Globus pallidus (tissue), 1 donor: ENCODE results near the gene BDH1.

ENCODE experiments used
- DNase-seq: peaks from one replicate; pipeline ENCODE4 v3.0.0-alpha.2; 2015; ENCODE audit warnings: low spot score

The BDH1 gene

DNA sequence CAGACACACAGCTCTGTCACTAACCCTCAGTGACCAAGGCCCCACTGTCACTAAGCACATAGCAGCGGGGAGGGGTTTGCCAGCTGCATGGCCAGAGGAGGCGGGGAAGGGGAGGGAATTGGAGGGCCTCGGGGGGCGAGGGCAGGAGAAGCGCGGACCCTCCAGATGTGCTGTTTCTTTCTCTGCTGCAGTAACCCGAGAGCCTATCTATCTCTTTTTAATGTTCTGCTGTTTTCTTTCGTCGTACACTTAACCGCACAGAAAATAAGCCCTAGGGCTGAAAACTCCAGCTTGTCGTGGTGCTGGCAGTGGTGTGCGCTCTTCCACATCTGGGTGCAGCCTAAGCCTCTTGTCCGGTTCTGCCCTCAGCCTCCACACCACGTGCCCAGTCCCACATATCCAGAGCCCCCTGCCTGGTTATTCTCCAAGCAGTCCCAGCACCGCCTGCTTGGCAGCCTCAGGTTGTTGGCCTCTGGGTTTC, 51.1 kb downstream of the BDH1 start:
- peak; percentile 69 for DNase-seq

DNA sequence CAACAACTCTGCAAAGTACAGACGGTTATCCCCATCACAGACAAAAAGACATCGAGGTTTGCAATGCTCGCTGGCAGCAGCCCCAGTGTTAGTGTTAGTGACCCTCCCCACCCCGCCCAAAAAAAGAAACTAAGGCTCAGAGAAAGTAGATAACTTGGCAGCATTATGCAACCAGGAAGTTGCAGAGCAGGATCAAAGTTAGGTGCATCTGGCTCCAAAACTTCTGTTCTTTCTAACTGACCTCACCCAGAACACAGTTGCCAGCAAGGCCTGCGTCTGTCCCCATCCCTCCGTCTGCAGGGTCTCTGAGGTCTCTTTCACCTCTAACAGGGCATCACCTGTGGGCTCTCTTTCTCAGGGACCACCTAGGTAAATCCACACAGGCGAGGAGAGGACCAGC, 51.5 kb downstream of the BDH1 start:
- no peak for DNase-seq

DNA sequence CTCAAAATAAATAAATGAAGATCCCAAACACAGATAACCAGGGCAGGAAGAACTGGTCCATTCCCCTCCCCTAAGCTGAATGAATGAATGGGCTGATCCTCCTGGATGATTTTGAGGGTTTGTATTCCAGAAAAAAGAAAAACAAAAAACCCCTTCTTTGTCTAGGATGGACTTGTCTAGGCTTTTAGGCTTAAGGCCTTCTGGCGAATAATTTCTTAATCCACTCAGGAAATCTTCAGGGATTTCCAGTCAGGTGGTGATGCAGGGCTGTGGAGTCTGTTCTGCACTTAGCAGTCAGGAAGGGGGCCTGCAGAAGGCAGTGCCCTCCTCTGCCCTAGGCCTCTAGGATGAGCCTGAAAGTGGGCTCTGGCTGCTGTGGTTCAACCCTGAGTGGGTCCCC, 52.1 kb downstream of the BDH1 start:
- DNase-seq: no peak

DNA sequence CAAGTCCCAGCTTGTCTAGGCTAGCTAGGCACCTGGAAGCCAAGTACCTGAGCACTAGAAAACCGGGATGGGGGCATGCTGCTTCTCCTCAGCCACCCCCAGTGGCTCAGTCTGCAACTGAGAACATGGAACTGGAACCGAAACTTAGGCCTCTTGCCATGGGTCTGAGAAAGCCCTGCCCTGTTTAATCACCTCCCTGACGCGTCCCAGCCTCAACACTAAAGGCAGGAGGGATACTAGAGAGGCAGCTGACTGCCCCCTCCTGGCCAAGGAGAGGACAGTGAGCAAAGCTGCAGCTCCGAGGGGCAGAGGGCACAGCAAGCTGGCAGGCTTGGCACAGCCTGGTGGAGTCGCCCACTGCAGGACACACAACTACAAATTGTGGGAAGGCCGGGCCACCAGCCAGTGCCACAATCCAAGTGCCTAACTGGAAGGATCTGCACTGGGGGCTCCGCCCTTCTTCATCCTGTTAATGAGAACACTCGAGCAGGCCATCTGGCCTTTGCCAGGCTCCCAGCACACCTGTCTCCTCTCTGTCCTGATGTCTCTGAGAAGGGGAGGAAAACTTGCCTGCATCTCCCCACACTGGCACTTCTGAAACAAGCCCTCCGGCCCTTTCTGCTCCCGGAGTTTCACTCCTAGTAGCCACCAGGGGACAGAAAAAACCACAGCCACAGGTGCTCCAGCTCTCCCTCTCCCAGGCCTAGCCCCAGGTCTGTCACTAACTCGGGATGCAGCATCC, 53.7 kb downstream of the BDH1 start:
- peak; percentile 58 for DNase-seq

DNA sequence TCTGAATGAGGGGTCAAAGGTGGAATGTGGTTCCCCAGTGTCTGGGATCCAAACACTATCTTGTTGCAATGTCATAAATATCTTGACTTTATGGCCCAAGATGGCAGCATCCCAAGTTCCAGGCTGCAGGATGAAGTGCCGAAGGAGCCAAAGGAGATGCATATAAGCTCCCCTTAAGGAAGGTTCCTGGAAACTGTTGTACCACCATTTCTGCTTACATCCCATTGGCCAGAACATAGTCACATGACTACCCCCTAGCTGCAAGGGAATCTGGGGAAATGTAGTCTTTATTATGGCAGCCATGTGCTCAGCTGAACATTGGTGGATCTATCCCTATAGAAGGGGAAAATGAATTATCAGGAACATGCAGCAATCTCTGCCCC, 54.3 kb downstream of the BDH1 start:
- no peak for DNase-seq

DNA sequence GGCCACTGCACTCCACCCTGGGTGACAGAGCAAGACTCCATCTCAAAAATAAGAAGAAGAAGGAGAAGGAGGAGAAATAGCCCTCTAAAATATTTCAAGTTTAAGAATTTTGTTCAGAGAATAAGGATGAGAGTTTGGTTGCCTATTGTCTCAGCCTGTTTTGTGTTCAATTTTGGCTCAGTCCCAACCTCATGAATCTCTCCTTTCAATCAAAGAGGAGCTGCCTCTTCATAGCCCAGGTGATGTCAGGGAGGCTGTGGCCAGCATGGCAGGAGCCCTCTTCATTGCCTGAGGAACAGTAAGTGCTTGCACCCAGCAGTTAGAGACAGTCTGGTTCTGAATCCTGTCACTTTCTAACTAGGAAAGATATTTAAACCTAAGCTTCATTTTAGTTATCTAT, 55.0 kb downstream of the BDH1 start:
- DNase-seq: no peak

DNA sequence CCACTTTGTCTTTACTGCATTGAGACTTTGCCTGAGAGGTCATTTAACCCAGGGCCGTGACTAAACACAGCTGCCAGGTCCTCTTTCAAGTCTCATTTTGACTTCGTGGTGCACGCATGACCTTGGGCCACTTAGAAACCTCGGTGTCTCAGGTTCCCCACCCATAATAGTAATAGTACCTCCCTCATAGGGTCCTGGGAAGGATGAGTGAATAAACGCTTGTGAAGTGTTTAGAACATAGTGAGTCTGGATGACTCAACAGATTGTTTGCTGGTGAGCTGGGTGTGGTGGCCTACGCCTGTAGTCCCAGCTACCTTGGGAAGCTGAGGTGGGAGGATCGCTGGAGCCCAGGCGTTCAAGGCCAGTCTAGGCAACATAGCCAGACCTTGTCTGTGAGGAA, 56.3 kb downstream of the BDH1 start:
- DNase-seq: no peak

DNA sequence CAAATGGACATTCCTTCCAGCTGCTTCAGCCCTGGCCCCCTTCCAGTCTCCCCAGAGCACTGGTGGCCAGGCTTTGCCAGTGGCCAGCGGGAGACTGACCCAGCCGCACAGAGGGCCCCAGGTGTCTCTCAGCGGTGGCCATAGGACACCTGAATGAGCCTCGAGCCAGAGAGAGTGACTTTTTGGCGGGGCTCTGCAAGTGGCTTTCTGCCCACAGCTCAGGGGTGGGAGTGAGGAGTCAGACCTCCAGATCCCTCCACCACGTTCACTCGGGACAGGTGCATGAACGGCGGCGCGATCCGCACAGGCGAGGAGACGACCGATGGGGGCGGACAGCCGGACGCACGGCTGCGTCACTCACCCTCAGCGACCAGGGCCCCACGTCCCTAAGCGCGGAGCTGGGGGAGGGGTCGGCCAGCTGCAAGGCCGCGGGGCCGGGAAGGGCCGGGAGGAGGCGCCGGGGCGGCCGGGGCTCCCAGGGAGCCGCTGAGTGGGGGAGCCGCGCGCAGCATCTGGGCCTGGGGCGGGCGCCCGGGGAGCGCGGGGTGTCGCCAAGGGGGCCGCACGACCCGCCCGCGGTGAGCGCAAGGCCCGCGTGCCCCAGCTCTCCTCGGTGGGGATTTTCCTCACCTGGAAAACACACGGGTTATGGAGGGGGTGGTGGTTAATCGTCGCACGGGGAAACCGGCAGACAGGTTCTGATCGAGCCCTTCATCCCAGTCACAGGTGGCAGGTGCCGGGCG, 57.1 kb downstream of the BDH1 start:
- DNase-seq: no peak

DNA sequence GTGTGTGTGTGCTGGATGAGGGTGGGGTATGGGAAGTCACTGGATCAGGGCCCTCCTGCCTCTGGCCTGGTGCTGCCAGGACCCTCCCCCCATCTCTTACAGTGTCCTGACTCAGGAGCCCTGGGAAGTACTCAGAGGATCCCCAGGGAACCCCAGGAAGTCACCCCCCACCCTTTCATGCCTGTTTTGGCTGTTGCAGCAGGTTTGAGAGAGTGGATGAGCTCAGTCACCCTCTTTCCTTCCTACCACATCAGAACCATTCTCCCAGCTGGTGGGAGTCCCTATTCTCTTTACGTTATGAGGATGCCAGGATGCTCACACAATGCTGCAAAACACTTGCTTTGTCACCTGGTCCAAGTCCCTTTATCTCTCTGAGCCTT, 59.0 kb downstream of the BDH1 start:
- no peak for DNase-seq

DNA sequence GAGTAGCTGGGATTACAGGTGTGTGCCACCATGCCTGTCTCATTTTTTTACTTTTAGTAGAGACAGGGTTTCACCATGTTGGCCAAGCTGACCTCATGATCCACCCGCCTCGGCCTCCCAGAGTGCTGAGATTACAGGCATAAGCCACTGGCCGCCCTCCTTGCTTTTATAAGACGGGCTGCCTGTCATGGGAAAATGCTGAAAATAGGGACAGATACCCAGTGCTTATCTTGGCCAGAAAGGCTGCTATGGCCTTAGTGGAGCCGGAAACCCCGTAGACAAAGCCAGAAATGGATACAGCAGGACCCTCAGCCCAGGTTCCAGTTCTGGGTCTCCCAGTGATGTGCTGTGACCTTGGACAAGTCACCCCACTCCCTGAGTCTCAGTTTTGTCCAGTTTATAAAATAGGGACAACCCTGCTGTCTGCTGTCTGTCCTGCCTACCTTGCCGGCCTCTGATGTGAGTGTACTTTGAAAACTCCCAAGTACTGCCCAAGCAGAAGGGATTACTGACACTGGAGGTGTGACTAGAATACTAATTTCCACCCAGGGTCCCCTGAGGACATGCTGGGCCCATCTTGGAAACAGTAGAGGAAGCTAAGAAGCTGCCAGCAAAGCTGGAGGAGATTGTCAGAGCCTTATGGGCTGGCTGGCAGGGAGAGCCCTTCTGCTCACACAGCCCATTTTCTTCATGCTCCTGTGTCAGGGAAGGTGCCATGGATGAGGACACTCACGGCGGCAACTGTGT, 59.6 kb downstream of the BDH1 start:
- DNase-seq: peak; percentile 49

DNA sequence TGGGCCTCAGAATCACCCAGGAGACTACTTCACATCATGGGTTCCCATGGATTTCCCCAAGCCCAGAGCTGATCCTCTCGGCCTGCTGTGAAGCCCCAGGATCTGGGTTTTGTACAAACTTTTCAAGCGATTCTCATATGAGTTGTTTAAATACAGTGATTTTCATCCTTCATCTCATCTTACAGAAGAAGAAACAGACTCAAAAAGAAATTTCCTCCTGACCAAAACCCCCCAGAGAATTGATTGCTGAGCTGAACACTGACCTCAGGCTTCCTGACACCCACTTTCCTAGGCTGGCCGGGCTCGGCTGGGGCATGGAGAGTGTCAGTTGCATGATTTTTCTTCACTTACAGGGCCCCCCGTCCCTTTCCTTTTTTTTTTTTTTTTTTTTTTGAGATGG, 60.3 kb downstream of the BDH1 start:
- no peak for DNase-seq

DNA sequence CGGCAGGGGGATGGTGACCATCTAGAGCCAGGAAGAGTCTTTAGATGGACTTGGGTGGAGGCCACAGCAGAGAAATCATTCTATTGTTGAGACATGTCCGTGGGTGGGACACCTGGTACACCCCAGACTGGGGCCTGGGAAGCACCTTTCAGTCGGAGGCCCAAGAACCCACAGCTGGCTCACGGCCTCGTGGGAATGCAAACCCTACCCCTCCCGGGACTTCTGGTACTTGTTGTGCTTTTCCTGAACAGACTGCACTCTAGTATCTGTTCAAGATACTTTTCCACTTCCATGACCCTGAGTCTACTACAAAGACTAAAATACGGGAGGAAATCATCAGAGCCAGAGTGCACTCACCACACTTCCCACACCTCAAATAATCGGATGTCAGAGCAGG, 60.7 kb downstream of the BDH1 start:
- DNase-seq: no peak

DNA sequence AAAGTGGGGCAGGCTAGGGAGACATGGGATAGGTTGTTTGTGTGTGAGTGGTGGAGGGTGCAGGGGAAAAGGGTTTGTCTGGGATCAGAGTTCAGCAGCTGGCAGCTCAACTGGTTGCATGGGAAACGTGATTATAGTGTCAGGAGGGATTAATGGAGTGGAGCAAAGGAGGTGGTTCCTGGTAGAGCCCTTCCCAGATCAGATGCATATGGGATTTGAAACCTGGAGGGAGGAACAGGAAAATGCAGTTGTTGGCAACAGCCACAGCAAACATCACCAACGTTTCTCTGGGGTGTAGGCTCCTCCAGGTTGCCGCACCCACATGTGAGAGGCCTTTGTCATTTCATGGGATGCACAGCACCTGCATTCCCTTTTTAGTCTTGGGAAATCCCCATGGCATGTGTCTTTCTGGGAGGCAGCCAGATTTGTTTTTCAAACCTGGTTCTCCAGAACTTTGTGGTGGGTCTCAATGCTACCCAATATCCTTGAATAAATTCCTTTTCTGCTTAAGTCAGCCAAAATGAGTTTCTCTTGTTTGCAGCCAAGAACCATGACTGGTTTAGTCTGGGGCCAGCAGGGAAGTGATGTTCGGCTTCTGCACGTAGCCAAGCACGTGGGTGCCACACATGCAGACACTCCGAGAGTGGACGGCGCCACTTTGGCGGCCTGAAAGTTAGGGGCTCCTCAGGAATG, 61.3 kb downstream of the BDH1 start:
- no peak for DNase-seq

DNA sequence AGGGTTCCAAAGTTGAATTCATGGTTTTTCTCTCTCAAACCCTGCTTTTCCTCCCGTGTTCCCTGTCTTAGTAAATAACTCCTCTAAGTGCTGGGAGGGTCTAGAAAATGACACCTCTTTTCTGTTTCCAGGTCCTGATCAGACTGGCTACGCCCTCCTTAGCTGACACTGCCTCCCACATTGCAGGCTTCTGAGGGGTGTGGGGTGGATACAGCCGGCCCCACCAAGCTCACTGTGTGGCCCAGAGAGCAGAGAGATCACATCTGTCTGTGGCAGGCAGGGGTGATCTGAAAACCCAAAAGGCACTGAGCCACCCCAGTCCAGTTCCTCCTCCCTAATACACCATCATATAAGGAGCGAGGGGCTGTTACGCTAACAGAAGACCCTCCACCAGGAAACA, 62.7 kb downstream of the BDH1 start:
- no peak for DNase-seq

DNA sequence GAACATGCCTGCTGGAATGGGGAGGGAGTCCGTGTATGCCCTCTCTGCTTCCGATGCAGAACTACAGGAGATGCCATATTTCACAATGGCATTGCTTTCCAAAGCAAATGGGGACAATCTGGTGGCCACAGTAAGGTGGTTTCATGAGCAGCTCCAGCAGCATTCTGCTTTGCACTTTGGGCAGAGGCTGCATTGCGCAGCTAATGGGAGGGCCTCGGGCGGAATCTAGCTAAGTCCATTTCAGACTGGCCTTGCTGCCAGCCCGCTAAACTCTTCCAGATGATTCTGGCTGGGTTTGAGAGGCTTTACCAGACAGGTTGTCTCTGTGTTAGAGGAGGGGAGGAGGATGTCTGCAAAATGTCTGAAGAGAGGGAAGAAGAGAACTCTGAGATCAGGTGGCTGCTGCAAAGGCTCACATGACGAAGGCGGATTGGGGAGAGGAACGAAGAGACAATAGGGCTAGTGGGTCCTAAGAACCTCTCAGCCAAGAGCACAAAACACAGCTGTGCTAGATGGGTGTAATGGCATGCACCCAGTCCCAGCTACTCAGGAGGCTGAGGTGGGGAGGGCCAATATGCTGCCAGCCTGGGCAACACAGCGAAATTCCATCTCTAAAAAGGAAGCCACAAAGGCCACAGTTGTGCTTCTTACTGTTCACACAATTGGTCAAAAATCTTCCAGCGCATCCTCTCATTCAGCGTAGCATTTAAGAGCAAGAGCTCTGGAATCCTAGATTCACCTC, 63.7 kb downstream of the BDH1 start:
- DNase-seq: no peak

DNA sequence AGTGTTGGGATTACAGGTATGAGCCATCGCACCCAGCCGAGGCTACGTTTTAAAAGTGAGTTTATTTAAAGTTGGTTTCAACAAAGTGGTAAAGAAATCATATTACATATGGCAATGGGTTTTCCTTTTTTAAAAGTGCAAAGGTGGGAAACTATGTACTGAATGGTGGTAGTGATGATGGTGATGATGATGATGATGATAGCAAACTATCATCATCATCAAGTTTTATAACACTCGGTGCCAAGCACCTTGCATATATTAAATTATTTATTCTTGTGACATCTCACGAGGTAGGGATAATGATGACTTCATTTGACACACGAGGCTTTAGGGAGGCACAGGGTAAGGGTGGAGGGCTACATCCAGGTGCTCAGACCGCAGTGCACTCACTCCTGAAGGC, 64.3 kb downstream of the BDH1 start:
- DNase-seq: no peak

DNA sequence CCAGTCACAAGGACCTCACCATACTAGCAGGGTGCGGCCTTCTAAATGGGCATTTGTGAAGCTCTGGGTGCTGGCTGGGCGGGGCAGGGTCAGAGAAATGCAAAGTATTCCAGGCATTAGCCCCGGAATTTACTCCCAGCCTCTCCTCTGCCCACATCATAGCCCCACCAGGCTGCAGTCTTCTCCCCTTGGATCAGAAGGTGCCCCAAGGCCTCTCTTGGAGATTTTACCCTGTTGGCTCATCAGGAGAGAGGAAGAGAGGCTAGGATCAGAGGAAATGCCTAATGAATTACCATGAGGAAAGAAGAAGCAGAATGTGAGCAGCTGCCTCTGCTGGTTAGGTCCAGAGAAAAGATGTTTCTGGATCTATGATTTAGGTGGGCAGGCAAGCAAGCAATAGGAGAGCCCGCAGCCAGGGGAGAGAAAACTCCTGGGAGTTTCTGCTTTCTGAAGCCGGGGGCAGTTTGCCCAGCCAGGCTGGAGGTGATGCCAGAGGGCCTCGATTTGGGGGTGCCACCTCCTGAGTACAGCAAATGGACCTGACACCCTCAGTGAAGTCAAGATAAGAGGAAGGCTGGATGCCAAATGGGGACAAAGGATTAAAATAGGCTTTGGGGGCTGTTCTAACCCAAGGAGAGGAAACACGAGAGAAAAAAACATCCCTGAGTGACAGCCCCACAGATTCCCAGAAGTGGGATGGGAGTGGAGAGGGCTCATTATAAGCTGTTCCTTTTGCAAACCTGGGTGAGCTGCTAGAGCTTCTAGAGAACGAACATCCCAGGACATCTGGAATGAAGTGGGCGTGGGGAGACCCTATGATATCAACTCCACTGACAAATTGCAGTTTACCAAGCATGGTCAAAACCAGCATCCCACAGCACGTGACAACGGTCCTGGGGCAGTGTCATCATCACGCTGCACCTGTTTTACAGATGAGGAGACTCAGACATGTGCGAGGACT, 65.4 kb downstream of the BDH1 start:
- no peak for DNase-seq

DNA sequence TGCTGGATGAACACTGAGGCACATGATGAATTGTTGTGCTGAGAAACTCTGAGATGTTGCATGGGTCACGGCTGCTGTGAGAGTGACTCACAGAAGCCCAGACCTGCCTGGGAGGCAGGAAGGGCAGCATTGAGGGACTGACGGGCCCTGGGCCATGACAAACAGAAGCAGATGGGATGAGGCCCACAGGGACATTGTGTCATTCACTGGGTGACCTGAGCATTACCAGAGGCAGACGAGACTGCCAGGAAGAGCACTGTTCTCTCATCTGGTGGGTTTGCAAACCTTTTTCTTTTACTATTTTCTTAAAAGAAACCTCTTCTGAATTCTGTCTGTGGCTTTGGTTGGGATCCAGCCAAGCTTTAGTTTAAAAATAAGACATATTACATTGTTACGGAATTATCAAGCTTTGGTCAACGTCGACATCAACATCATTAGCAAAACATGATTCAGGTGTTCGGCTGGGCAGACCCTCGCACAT, 67.8 kb downstream of the BDH1 start:
- no peak for DNase-seq

DNA sequence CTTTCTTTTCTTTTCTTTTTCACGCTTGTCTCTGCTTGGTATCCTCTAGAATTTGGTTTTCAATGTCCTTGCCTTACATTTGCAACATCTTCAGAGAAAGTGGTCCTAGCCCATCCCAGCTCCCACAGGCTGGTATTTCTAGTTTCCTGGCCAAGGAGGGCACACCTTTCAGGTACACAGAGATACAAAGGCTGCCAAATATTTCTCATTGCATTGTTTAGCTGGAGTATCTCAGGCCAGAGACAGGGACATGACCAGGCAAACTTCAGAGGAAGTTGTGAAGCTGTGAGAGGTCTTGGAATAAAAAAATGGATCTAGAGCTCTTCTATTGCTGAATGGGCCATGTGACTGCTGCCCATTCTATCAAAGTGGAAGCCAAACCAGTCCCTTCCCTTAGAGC, 68.9 kb downstream of the BDH1 start:
- DNase-seq: no peak

DNA sequence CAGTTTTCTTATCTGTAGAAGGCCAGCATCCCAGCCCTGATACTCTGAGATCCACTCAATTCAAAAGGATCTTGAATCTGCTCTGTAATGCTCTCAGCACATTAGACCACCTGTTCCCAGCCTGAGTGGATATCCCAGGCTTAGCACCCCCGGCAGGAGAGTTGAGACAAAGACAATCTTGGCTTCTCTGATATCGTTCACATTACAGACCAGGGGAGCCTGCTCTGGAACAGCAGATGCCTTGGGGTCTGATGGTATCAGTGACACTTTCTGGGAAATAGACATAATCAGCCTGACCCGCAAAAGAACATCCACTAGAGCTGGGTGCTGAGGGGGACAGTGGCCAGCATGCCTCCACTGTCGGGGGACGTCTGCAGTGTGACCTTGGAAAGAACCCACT, 70.6 kb downstream of the BDH1 start:
- no peak for DNase-seq
